ENCODE data around the gene KCNN3.

Gene KCNN3

GRCh38 chr1:154773551-154773950 lies 96.5 kb downstream of the KCNN3 start:
- H3K9ac ChIP-seq (ENCODE audit: low read depth in 1 of 2, low read length in 2 of 2) = no peak overlapping the region
- H3K4me3 ChIP-seq (ENCODE audit: low read length in 2 of 2) = no peak overlapping the region
- H3K9me3 ChIP-seq (ENCODE audit: control insufficient read depth in 2 of 2, low read length in 2 of 2) = no peaks in the 10 kb centered on the region
- no peaks in the 10 kb centered on the region for H3K36me3 ChIP-seq (ENCODE audit: control insufficient read depth in 2 of 2, insufficient read depth in 2 of 2, low read length in 2 of 2)
- no peak overlapping the region for H3K27ac ChIP-seq (ENCODE audit: low read depth in 2 of 2, low read length in 2 of 2)
- peaks cover 0 to 2% of the 10 kb centered on the region in 2 donors for H3K27me3 ChIP-seq (ENCODE audit: control insufficient read depth in 2 of 2, insufficient read depth in 2 of 2, low read length in 2 of 2)
- H3K4me1 ChIP-seq (ENCODE audit: control insufficient read depth in 2 of 2, insufficient read depth in 2 of 2, low read length in 2 of 2) = no peaks in the 10 kb centered on the region

- Histone ChIP-seq H3K27ac (ENCODE audit: low read depth in 2 of 2, low read length in 2 of 2) (no peak overlapping the region), H3K4me3 (ENCODE audit: low read length in 2 of 2) (no peak overlapping the region), H3K9me3 (ENCODE audit: control insufficient read depth in 2 of 2, low read length in 2 of 2) (no peaks in the 10 kb centered on the region), H3K4me1 (ENCODE audit: control insufficient read depth in 2 of 2, insufficient read depth in 2 of 2, low read length in 2 of 2) (no peaks in the 10 kb centered on the region), H3K27me3 (ENCODE audit: control insufficient read depth in 2 of 2, insufficient read depth in 2 of 2, low read length in 2 of 2) (peaks cover 0 to 2% of the 10 kb centered on the region in 2 donors), H3K9ac (ENCODE audit: low read depth in 1 of 2, low read length in 2 of 2) (no peak overlapping the region), H3K36me3 (ENCODE audit: control insufficient read depth in 2 of 2, insufficient read depth in 2 of 2, low read length in 2 of 2) (no peaks in the 10 kb centered on the region)
Measured at GRCh38 chr1:154772606-154773506, 97.2 kb downstream of the KCNN3 start.

- H3K9ac ChIP-seq (ENCODE audit: low read depth in 1 of 2, low read length in 2 of 2) = no peak overlapping the region
- H3K9me3 ChIP-seq (ENCODE audit: control insufficient read depth in 2 of 2, low read length in 2 of 2) = no peaks in the 10 kb centered on the region
- H3K4me1 ChIP-seq (ENCODE audit: control insufficient read depth in 2 of 2, insufficient read depth in 2 of 2, low read length in 2 of 2) = no peaks in the 10 kb centered on the region
- no peak overlapping the region for H3K27ac ChIP-seq (ENCODE audit: low read depth in 2 of 2, low read length in 2 of 2)
- peaks cover 0 to 2% of the 10 kb centered on the region in 2 donors for H3K27me3 ChIP-seq (ENCODE audit: control insufficient read depth in 2 of 2, insufficient read depth in 2 of 2, low read length in 2 of 2)
- no peaks in the 10 kb centered on the region for H3K36me3 ChIP-seq (ENCODE audit: control insufficient read depth in 2 of 2, insufficient read depth in 2 of 2, low read length in 2 of 2)
- H3K4me3 ChIP-seq (ENCODE audit: low read length in 2 of 2) = no peak overlapping the region
Measured at GRCh38 chr1:154772056-154772455, 98.0 kb downstream of the KCNN3 start.

GRCh38 chr1:154770897-154771594 lies 99.0 kb downstream of the KCNN3 start:
- no peak overlapping the region for H3K27ac ChIP-seq (ENCODE audit: low read depth in 2 of 2, low read length in 2 of 2)
- H3K9ac ChIP-seq (ENCODE audit: low read depth in 1 of 2, low read length in 2 of 2) = no peak overlapping the region
- no peaks in the 10 kb centered on the region for H3K9me3 ChIP-seq (ENCODE audit: control insufficient read depth in 2 of 2, low read length in 2 of 2)
- peaks cover 0 to 2% of the 10 kb centered on the region in 2 donors for H3K27me3 ChIP-seq (ENCODE audit: control insufficient read depth in 2 of 2, insufficient read depth in 2 of 2, low read length in 2 of 2)
- no peaks in the 10 kb centered on the region for H3K4me1 ChIP-seq (ENCODE audit: control insufficient read depth in 2 of 2, insufficient read depth in 2 of 2, low read length in 2 of 2)
- no peak overlapping the region for H3K4me3 ChIP-seq (ENCODE audit: low read length in 2 of 2)
- no peaks in the 10 kb centered on the region for H3K36me3 ChIP-seq (ENCODE audit: control insufficient read depth in 2 of 2, insufficient read depth in 2 of 2, low read length in 2 of 2)

GRCh38 chr1:154769193-154769895 lies 100.7 kb downstream of the KCNN3 start:
- Histone ChIP-seq H3K4me1 (ENCODE audit: control insufficient read depth in 2 of 2, insufficient read depth in 2 of 2, low read length in 2 of 2) (no peaks in the 10 kb centered on the region), H3K4me3 (ENCODE audit: low read length in 2 of 2) (no peak overlapping the region), H3K27me3 (ENCODE audit: control insufficient read depth in 2 of 2, insufficient read depth in 2 of 2, low read length in 2 of 2) (peaks cover 0 to 2% of the 10 kb centered on the region in 2 donors), H3K27ac (ENCODE audit: low read depth in 2 of 2, low read length in 2 of 2) (no peak overlapping the region), H3K9me3 (ENCODE audit: control insufficient read depth in 2 of 2, low read length in 2 of 2) (no peaks in the 10 kb centered on the region), H3K36me3 (ENCODE audit: control insufficient read depth in 2 of 2, insufficient read depth in 2 of 2, low read length in 2 of 2) (no peaks in the 10 kb centered on the region), H3K9ac (ENCODE audit: low read depth in 1 of 2, low read length in 2 of 2) (no peak overlapping the region)

- Histone ChIP-seq H3K9ac (ENCODE audit: low read depth in 1 of 2, low read length in 2 of 2) (no peak overlapping the region), H3K4me1 (ENCODE audit: control insufficient read depth in 2 of 2, insufficient read depth in 2 of 2, low read length in 2 of 2) (no peaks in the 10 kb centered on the region), H3K27me3 (ENCODE audit: control insufficient read depth in 2 of 2, insufficient read depth in 2 of 2, low read length in 2 of 2) (no peaks in the 10 kb centered on the region), H3K36me3 (ENCODE audit: control insufficient read depth in 2 of 2, insufficient read depth in 2 of 2, low read length in 2 of 2) (no peaks in the 10 kb centered on the region), H3K27ac (ENCODE audit: low read depth in 2 of 2, low read length in 2 of 2) (no peak overlapping the region), H3K4me3 (ENCODE audit: low read length in 2 of 2) (no peak overlapping the region), H3K9me3 (ENCODE audit: control insufficient read depth in 2 of 2, low read length in 2 of 2) (no peaks in the 10 kb centered on the region)
Measured at GRCh38 chr1:154768456-154769125, 101.5 kb downstream of the KCNN3 start.

GRCh38 chr1:154767315-154768240 lies 102.5 kb downstream of the KCNN3 start:
- no peak overlapping the region for H3K4me3 ChIP-seq (ENCODE audit: low read length in 2 of 2)
- H3K4me1 ChIP-seq (ENCODE audit: control insufficient read depth in 2 of 2, insufficient read depth in 2 of 2, low read length in 2 of 2) = no peaks in the 10 kb centered on the region
- peaks cover 0 to 5% of the 10 kb centered on the region in 2 donors for H3K27me3 ChIP-seq (ENCODE audit: control insufficient read depth in 2 of 2, insufficient read depth in 2 of 2, low read length in 2 of 2)
- H3K9ac ChIP-seq (ENCODE audit: low read depth in 1 of 2, low read length in 2 of 2) = no peak overlapping the region
- H3K27ac ChIP-seq (ENCODE audit: low read depth in 2 of 2, low read length in 2 of 2) = no peak overlapping the region
- H3K9me3 ChIP-seq (ENCODE audit: control insufficient read depth in 2 of 2, low read length in 2 of 2) = no peaks in the 10 kb centered on the region
- H3K36me3 ChIP-seq (ENCODE audit: control insufficient read depth in 2 of 2, insufficient read depth in 2 of 2, low read length in 2 of 2) = no peaks in the 10 kb centered on the region

- Histone ChIP-seq H3K9me3 (ENCODE audit: control insufficient read depth in 2 of 2, low read length in 2 of 2) (no peaks in the 10 kb centered on the region), H3K36me3 (ENCODE audit: control insufficient read depth in 2 of 2, insufficient read depth in 2 of 2, low read length in 2 of 2) (no peaks in the 10 kb centered on the region), H3K27me3 (ENCODE audit: control insufficient read depth in 2 of 2, insufficient read depth in 2 of 2, low read length in 2 of 2) (peaks cover 0 to 5% of the 10 kb centered on the region in 2 donors), H3K27ac (ENCODE audit: low read depth in 2 of 2, low read length in 2 of 2) (no peak overlapping the region), H3K9ac (ENCODE audit: low read depth in 1 of 2, low read length in 2 of 2) (no peak overlapping the region), H3K4me1 (ENCODE audit: control insufficient read depth in 2 of 2, insufficient read depth in 2 of 2, low read length in 2 of 2) (no peaks in the 10 kb centered on the region), H3K4me3 (ENCODE audit: low read length in 2 of 2) (no peak overlapping the region)
Measured at GRCh38 chr1:154765970-154766369, 104.1 kb downstream of the KCNN3 start.

- H3K27me3 ChIP-seq (ENCODE audit: control insufficient read depth in 2 of 2, insufficient read depth in 2 of 2, low read length in 2 of 2) = peaks cover 0 to 7% of the 10 kb centered on the region in 2 donors
- no peak overlapping the region for H3K4me3 ChIP-seq (ENCODE audit: low read length in 2 of 2)
- H3K4me1 ChIP-seq (ENCODE audit: control insufficient read depth in 2 of 2, insufficient read depth in 2 of 2, low read length in 2 of 2) = peaks cover 3 to 7% of the 10 kb centered on the region in 2 donors
- H3K36me3 ChIP-seq (ENCODE audit: control insufficient read depth in 2 of 2, insufficient read depth in 2 of 2, low read length in 2 of 2) = no peaks in the 10 kb centered on the region
- H3K9me3 ChIP-seq (ENCODE audit: control insufficient read depth in 2 of 2, low read length in 2 of 2) = no peaks in the 10 kb centered on the region
- H3K27ac ChIP-seq (ENCODE audit: low read depth in 2 of 2, low read length in 2 of 2) = no peak overlapping the region
- no peak overlapping the region for H3K9ac ChIP-seq (ENCODE audit: low read depth in 1 of 2, low read length in 2 of 2)
Measured at GRCh38 chr1:154764773-154765172, 105.3 kb downstream of the KCNN3 start.
